CD4-positive, alpha-beta T cell treated with Interleukin-2 at 100 ng/mL for 4 hours (primary cell): Measurements from ENCODE around the gene ABTB2.

Experiments
- DNase-seq: peaks from one replicate; pipeline ENCODE4 v3.0.0-alpha.2; 2020; ENCODE audit warnings: low spot score

The ABTB2 gene

DNA sequence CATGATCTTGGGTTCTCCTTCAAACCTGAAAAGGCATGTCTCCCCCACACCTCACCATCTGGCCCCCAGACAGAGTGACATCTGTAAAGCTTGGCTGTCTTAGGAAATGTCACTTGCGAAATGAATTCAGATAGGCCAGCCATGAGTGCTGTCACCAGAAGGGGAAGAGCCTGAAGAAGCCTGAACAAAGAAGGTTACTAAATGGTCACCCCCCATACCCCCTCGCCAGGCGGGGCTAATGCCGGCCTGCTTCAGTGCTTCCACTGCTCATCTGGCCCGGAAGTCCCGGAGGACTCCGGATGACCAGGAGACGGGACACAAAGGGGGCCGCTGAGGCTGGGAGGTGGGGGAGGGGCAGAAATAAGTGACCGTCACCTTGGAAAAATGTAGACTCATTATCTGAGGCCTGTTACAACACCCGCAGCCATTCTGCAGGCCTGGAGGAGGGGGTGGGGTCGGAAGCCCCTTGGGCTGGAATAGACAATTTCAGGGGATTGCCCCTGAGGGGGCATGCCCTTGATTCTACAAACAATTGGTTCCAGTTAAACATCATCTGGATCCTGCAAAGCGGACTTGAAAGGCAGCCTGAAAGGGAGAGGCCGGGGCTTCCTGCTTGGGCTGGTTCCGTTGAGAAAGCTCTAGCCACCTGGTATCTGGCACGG is 209.2 kb downstream of the ABTB2 start:
- DNase-seq: no peak

DNA sequence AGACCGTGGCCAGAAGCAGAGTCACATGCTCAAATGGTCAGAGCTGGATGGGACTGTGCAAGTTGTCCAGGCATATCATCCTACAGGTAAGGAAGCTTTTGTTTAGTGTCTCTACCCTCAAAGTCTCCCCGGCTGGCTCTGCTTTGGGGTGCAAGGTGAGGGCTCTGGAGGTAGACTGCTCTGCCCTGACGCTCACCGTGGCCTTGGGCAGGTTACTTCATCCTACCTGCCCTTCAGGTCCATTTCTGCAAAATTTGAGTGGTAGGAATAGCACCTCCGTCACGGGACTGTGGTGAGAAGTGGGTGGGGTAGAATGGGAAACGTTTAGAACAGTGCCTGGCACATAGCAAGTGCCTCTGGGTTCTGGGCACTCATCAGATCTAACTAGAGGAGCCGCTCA is 210.2 kb downstream of the ABTB2 start:
- DNase-seq: no peak

- no peak for DNase-seq
Observed at GRCh38 chr11:34146866-34147265, 210.9 kb downstream of the ABTB2 start.

- no peak for DNase-seq
Observed at GRCh38 chr11:34146411-34146810, 211.4 kb downstream of the ABTB2 start.

- no peak for DNase-seq
Observed at GRCh38 chr11:34145847-34146381, 211.9 kb downstream of the ABTB2 start.

GRCh38 chr11:34145073-34145472 is 212.7 kb downstream of the ABTB2 start:
- no peak for DNase-seq

DNA sequence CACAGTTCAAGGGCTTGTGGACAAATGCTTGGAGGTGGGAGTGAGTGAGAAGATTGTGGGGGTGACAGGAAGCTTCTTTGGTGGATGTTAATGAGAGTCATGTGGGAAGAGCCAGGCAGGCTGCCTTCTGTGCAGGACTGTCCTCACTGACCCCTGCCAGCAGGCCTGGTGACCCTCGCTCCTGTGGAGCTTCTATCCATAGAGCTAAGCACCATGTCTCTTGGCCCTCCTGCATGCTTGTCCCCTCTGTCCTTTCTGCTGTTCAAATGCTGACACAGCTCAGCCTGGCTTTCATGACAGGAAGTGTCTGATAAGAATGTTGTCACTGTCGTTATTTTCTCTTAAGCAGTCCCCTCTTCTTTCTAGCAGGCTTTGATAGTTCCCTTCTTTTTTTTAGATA is 214.8 kb downstream of the ABTB2 start:
- no peak for DNase-seq

GRCh38 chr11:34140149-34140548 is 217.7 kb downstream of the ABTB2 start:
- no peak for DNase-seq

DNA sequence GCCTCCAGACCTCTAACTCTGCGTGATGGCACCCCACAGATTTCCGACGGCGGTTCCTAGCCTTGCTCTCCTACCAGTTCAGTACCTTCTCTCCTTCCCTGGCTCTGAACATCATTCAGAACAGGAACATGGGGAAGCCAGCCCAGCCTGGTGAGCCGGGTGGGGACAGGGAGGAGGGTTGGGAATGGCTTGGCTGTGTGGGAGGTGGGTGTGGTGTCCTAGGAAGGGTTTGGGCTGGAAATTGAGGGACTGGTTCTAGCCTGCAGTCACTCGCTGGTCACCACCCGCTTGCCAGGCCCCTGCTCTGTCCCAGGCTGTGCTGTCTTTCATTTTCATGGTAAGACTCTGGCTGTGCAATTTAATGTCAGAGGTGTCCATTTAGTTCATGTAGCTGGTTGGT is 218.5 kb downstream of the ABTB2 start:
- DNase-seq: no peak

DNA sequence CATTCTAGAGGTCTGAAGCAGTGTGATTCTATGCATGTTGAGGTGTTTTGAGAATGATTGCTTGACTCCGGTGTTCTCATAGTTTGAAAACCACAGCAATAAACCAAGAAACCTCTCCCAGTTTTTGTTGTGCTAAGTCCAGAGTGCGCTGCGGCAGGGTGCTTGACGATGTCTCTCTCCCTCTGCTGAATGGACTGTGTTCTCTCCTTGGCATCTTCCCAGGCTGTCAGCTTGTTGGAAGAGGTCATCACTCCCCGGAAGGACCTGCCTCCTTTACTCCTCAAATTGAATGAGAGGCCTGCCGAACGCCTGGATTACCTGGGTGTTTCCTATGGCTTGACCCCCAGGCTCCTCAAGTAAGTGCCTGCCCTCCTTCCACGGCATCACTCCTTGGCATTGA is 221.4 kb downstream of the ABTB2 start:
- DNase-seq: no peak

DNA sequence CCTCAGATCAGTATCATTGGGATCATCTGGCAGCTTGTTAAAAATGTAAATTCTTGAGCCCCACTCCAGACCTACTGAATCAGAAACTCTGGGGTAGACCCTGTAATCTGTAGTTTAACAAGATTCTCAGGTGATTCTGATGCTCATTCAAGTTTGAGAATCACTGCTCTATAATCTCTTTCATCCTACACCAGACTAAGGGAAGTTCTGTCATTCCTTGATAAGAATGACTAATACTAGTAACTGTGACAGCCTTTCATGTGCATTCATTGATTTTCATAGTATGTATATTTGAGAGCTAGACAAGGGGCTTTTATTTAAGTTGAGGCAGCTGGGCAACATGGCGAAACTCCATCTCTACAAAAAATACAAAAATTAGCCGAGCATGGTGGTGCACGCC is 222.4 kb downstream of the ABTB2 start:
- no peak for DNase-seq

DNA sequence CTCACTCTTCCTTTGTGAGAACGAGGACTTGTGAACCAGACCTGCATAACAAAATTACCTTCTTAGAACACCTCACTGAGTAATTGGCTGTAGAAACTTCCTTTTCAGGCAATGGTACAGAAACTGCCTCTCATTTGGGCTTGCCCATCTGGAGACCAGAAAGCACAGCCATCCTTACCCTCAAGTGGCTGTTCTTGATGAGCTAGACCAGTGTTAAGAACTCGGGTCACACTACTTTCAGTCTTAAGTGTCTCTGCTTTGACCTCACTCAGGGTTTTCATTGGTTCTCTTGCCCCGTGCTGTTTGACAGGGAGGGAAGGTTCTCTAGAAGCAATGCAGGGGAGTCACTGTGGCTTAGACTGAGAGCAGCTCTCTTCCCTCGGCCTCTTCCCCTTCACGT is 223.0 kb downstream of the ABTB2 start:
- DNase-seq: no peak

GRCh38 chr11:34132261-34132965 is 225.4 kb downstream of the ABTB2 start:
- DNase-seq: no peak

GRCh38 chr11:34128824-34129223 is 229.0 kb downstream of the ABTB2 start:
- DNase-seq: no peak

- DNase-seq: no peak
Observed at GRCh38 chr11:34126959-34127848, 230.6 kb downstream of the ABTB2 start.

- no peak for DNase-seq
Observed at GRCh38 chr11:34124885-34125668, 232.7 kb downstream of the ABTB2 start.

GRCh38 chr11:34120651-34121050 is 237.2 kb downstream of the ABTB2 start:
- no peak for DNase-seq

GRCh38 chr11:34114471-34114870 is 243.3 kb downstream of the ABTB2 start:
- DNase-seq: no peak

GRCh38 chr11:34114014-34114413 is 243.8 kb downstream of the ABTB2 start:
- no peak for DNase-seq

GRCh38 chr11:34111722-34112270 is 246.0 kb downstream of the ABTB2 start:
- DNase-seq: no peak

GRCh38 chr11:34105957-34106504 is 251.8 kb downstream of the ABTB2 start:
- DNase-seq: no peak
